ENCODE measurements around the gene PRPS1L1. TPM values are rescaled to one million over a fixed set of nuclear protein-coding genes. Genes with fewer than 3 reads are reported as not detected.

The PRPS1L1 gene
- polyA plus RNA-seq (2014; cell fraction: cytosol; rRNA removed), result not detected in 2 replicates
- polyA plus RNA-seq (2014; cell fraction: nucleus; rRNA removed), result not detected in 2 replicates

DNA sequence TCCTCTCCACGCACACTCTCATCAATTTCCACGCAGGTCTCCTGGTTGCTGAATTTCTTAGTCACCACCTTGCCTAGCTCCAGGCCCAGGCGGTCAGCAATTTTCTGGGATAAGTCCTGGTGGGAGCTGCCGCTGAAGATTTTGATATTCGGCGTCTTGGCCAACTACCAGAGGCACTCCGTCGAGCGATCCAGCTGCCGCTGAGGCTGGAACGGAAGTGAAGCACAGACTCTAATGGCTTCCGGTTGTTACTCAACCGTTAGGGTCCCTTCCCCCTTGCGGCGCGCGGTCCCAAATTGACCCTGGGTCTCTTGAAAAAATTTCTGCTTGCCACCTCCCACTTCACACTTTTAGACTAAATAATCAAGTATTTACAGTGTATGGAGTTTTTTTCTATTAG is at the start of gene PRPS1L1:
Gene PRPS1L1, minus strand, starts transcription at position 219 of the 400 bp plus-strand sequence.
- DNase-seq (ENCODE audit: low spot score), result no peak

DNA sequence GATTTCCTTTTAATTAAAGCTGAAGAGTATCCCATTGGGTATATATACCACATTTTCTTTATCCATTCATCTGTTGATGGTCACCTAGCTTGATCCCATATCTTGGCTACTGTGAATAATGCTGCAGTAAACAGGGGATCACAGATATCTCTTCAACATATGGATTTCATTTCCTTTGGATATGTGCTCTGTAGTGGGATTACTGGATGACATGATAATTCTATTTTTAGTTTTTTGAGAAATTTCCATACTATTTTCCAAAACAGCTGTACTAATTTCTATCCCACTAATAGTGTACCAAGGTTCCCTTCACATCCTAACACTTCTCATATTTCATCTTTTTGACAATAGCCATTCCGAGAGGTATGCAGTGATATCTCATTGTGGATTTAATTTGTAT is 48.8 kb upstream of the PRPS1L1 start:
- peak; percentile 23 for DNase-seq (ENCODE audit: low spot score)

DNA sequence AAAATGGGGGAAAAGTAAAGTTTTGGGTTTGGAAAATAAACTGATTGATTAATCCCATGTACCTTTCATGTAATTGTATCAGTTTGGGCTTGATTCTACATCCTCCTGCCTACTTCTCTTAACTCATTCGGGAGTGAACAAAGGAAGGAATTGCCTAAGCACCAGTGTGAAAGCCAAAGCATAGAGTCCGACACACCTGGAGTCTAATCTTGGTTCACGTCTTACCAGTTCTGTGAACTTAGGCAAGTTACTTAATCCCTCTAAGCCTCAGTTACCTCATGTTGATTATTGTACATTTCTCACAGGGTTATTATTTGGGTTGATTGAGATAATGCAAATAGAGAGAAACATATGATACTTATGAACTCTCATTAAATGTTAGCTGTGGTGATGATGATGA is 41.1 kb upstream of the PRPS1L1 start:
- DNase-seq (ENCODE audit: low spot score), result no peak

DNA sequence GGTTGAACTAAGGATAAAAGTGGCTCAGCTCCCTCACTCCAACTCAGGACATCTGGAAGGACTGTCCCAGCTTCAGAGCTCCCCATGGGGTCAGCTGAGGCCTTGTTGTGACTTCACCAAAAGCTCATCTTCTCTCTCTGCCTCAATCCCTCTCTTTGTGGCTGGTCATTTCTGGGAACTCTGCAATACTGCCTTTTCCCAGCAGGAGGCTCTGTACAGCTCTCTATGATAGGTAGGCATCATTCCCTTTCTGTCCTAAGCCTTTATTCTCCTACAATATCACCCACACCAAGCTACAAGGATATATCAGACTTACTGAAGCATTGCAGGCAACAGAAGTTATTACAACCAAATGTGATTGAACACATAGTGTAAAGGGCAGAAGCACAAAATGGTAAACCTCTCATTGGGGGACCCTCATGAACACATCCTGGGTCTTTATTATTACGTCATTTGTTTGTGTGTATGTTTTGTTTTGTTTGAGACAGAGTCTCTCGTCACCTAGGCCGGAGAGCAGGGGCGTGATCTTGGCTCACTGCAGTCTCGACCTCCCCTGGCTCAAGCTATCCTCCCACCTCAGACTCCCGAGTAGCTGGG is 36.7 kb upstream of the PRPS1L1 start:
- DNase-seq (ENCODE audit: low spot score), result no peak

DNA sequence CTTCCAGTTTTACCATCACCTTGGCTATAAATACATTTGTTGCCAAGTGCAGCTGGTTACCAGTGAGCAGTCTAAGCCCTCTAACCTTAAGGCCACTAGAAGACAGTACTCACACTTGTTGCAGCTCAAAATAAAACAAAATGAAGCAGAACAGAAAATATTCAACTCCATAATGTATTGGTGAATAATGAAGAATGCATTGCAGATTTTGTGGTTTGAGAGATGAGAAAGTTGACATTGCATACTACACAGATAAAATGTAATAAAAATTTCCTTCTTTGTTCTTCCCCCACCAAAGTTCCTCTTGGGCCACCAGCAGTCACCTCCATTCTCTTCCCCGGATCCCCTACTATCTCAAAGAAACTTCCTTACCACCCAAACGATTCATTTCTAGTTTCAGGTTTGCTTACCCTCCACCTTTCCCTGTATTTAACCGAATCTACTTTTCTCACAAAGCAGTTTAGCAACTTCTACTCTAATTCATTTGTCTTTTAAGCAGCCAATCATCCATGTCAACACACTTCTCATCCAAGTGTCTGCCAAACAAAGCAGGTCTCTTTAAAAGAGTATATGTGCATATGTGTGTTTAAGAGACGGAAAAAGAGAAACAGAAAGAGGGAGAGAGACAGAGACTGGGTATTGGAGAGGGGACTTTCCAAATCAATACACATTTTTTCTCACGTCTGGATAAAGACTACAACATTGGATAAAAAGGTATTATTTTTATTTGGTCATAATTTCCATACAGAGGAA is 35.7 kb upstream of the PRPS1L1 start:
- DNase-seq (ENCODE audit: low spot score), result no peak

DNA sequence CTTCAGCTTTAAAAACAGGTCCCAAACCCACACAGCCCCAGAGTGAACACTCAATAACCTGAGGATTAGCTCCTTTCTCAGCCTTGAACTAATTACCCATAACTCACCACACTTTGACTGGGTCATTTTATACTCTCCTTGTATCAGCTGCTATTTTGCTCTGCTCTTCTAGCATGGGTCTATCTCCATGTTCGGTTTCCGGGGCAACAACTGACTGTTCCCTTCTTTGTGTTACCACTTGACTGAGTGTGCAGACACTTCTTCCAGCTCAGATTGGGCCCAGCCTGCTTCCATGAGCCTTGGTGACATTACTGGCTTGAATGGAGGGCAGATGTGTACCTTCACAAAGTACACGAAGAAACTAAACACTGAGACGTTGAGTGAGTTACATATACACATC is 31.5 kb upstream of the PRPS1L1 start:
- DNase-seq (ENCODE audit: low spot score), result no peak

DNA sequence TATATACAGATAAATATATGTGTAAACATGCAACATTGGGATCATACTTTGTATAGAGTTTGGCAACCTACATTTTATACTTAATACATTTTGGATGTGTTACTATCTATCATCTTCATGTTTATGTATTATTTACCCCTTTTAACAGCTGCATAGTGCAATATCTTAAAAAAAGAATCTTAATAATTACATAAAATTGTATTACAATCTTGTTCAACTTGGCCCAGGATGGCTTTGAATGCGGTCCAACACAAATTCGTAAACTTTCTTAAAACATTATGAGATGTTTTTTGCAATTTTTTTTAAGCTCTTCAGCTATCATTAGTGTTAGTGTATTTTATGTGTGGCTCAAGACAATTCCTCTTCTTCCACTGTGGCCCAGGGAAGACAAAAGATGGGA is 26.3 kb upstream of the PRPS1L1 start:
- DNase-seq (ENCODE audit: low spot score), result no peak

DNA sequence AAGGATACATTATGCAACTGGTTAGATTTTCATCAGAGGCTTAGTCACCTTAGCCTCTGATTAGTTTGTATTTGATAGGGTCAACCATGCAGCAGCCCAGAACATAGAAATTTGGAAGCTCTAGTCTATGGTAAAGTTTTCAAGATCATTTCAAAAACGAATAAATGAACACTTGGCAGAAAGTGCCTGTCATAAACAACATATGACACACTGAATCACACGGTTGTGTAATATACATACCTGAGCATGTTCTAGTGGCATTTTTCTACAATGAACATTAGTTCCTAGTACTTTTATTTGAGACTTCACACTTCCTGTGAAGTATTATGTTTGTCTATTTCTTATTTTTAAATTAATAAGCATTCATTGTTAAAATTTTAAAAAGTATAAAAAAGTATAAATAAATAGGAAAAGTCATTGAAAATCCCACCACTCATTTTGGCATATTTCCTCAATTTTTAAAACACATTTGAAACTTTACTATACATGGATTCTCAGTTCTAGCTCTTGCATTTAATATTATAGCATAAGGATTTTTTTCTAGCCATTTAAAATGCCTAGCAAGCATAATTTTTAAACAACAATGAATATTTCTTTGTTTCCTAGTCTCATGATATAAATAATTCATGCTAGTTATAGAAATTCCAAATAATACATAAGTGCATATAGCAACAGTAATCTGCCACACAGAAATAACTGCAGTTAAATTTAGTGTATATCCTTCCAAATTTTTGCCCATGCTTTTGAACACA is 25.7 kb upstream of the PRPS1L1 start:
- no peak for DNase-seq (ENCODE audit: low spot score)

DNA sequence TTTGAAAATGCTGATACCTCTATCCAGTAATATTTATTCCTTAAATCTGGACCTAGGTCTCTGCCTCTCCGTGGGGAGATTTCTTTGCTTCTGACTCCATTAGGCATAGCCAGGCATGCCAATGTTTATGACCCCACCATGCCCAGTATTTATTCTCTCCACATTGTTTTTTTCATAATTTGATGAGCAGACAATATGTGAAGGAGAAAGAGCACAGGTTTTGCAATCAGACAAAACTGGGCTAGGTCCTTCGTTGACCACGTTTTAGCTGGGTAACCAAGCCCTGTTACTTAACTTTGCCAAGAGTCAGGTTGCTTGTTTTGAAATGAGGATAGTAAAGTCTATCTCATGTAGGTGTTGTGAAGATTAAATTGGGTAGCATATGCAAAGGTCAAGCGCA is 21.6 kb upstream of the PRPS1L1 start:
- DNase-seq (ENCODE audit: low spot score), result no peak

DNA sequence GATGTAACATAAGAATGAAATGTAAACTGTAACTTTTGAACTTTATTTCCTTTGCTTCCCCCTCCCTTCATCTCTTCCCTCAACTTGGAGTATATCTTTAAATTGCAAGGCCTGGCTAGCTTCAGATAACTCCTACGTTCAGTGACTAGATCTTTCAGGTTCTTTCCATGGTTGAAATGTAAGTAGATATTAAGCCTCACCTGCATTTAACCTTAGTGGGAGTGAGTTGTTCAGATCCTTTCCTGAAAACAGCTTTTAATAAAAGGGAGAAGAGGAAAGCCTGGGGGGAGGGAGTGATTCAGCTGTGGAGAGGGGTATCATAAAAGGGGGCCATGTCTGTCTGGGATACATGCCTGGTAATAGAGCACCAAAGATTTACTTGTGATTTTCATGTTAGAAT is 19.0 kb upstream of the PRPS1L1 start:
- DNase-seq (ENCODE audit: low spot score), result no peak

DNA sequence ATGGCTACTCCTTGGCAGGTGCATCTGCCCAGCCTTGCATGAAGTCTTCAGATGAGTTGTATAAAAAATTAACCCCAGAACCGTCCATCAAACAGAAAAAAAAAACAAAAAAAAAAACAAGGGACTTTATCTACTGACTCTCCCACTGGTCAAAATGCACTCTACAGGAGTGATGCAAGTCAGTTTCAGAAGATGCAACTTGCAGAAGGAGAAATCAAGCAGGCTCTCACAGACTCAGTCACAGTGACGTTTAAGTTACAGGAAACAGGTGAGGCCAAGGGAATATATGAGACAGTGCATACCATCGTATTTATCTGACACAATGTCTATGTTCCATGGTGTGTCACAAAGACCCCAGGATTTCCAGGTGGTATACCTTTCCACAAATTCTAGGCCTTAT is 17.5 kb upstream of the PRPS1L1 start:
- no peak for DNase-seq (ENCODE audit: low spot score)

DNA sequence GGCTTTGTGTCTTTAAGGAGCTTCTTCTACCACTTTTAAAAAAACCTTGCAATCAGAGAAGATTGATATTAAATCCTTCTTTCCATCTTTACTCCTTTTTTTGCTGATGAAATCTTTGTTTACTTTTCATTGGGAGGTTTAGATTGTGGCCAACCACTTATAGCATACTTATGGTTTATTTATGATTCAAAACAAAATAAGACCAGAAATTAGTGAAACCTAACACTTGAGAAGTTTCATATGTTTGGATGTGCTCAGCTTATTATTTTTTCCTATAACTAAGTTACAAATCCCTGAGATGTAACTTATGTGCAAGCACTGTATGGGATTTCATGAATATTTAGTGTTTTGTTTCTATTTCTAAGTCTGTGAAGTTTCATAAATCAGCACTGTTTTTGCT is 13.5 kb upstream of the PRPS1L1 start:
- DNase-seq (ENCODE audit: low spot score), result no peak

DNA sequence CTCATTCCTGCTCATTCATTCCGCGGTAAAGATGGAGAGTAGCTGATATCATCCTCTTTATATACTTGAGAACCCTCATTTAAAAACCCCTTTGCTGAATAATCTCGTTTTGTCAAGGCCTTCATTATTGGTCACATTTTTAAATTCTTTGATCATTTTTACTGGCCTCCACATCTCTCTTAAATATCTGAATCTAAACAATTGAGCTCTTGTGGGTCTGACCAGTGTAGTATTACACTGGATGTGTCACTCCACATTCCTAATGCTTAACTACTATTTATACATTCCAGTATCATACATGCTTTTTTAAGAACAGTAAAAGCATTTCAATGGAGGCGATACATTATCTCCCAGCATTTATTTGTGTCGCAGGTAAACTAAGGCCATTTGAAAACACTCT is 12.6 kb upstream of the PRPS1L1 start:
- no peak for DNase-seq (ENCODE audit: low spot score)

DNA sequence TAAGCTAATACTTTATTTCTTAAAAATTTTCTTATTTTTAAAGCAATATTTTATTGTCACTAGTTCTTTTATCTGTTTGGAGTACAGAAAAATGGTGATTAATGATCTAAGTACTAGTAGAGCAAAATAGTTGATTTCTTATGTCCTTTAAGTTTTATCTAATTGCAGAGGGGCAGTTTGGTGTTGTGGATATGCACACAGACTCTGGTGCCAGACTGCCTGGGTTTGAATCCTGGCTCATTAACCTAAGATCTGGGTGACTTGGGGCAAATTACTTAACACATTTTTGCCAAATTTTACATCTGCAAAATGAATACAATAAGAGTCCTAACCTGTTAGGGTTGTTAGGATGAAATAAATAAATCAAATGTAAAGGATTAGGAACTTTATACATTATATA is 10.7 kb upstream of the PRPS1L1 start:
- DNase-seq (ENCODE audit: low spot score), result no peak

DNA sequence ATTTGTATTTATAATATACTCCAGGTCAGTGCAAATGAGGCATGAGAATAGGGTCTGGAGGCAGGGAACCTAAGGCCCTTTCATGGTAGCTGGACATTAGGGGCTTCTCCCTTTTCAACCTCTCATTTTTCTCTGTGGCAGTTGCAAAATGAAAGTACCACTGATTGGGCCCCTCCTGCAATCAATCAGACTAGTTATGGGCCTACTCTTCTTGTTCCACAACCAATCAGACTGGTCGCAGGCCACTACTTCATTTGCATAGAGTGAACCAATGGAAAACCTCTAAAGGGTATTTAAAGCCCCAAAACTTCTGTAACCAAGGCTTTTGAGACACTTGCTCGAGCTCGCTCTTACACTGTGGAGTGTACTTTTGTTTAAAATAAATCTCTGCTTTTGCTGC is 10.0 kb upstream of the PRPS1L1 start:
- no peak for DNase-seq (ENCODE audit: low spot score)

DNA sequence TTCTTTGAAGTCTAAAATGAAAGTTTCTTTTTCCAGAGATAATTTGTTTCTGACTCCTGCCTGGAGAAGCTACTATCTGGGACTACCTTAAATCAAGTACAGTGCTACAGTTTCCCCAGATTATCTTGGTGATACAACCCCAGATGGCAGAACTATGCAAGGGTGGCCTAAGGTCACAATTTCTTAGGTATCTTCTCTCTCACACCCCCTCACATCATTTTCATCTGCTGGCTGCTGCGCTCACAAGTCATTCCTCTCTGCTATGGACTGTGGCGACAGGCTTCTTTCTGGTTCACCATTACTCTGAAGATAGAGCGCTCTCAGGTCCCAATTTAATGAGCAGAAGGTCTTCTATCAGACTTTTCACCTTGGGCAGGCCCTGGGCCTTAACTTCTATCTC is 9.1 kb upstream of the PRPS1L1 start:
- DNase-seq (ENCODE audit: low spot score), result no peak

DNA sequence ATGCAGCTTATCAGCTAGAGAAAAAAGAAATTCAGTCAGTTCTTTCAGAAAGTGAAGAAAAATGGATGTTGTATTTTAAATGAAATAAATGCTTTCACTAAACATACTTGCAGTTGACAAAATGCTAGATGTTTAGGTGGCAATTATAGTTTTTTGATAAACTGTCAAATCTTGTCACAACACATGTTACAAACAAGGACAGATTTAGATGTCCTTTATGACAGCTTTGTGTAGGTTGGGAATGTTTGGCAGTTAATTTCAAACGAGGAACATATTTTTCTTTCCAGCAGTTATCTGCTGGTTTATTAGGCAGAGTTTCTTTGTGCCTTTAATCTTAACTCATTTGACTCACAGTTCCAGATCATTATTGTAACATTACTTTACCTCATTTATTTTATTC is 3.1 kb upstream of the PRPS1L1 start:
- no peak for DNase-seq (ENCODE audit: low spot score)

DNA sequence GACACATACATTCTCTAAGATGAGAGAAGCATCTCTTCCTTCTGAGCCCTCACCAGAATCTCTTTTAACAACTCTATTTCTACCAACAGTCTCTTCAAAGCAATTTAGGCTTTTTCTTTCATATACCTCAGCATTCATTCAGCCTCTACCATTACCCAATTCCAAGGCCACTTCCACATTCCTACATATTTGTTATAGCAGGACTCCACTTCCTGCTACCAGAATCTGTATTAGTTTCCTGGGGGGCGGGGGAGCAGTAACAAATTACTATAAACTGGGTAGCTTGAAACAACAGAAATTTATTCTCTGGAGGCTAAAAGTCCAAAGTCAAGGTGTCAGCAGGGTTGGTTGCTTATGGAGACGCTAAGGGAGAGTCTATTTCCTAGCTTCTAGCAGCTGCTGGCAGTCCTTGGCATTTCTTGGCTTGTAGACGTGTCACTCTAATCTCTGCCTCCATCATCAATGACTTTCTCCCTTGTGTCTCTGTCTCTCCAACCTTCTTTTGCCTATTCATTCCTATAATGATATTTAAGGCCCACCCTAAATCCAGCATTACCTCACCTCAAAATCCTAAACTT is 7.4 kb downstream of the PRPS1L1 start:
- no peak for DNase-seq (ENCODE audit: low spot score)

DNA sequence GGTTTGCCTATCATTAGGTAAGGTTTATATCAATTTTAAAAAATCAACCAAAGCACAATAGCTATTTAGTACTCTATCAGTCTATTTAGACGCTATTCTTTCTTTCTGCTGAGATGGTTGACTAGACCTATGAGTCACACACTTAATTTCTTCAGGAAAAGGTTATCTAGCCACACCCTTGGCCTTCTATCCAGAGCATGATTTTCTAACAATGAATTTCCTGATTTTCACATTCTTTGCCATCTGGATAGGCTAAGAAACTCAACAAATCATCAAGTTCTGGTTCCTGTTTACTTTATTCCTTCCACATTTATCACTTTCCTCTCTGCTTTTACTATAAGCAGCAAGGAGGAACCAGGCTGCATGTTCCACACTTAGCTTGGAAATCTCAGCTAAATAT is 8.1 kb downstream of the PRPS1L1 start:
- no peak for DNase-seq (ENCODE audit: low spot score)

DNA sequence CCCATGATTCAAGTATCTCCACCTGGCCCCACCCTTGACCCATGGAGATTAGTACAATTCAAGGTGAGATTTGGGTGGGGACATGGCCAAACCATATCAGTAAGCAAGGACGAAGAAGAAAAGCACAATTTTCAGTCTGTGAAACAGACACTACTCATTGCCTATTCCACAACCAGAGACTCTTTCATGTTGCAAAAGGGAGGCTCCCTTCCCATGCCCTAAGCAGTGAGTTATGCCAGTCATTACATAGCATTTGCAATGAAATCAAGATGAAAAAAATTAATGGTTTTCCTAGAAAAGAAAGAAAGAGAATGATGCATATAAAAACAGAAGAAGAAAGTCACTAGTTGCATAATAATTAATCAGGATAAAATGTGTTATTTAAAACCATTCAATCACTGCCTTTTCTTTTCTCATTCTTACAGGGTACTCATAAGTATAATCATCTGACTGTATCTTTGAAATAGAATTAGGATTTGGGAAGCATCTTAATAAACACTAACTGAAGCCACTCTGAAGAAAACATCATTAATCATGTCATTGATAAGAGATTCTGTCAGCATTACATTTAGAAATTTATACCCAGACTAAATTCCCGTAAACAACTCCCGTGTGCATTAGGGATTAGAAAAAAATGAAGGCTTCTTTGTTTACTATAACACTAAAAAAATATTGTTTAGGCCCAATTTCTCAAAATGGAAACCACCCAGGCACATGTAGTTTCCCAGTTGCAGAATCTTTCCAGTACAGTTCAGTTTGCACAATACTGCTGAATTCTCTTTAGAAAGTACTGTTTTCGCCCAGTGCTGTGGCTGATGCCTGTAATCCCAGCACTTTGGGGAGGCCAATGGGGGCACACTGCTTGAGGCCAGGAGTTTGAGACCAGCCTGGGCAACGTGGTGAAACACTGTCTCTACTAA is 9.1 kb downstream of the PRPS1L1 start:
- peak; percentile 31 for DNase-seq (ENCODE audit: low spot score)

Measured in SK-N-DZ (cell line).